ENCODE results near the gene TRAP1.

TRAP1 gene

GRCh38 chr16:3623642-3624041 lies 93.7 kb downstream of the TRAP1 start:
- Histone ChIP-seq H3K4me3 (ENCODE audit: low read depth, low read length, poor library complexity, severe bottlenecking) (peak overlapping the region; percentile 31), H3K4me1 (ENCODE audit: insufficient read depth, low read length, severe bottlenecking) (peaks cover 98% of the 10 kb centered on the region), H3K36me3 (ENCODE audit: insufficient read depth, low read length) (no peaks in the 10 kb centered on the region)

GRCh38 chr16:3618769-3619141 lies 98.6 kb downstream of the TRAP1 start:
- Histone ChIP-seq H3K4me3 (ENCODE audit: low read depth, low read length, poor library complexity, severe bottlenecking) (no peak overlapping the region), H2AFZ (ENCODE audit: low read length) (no peak overlapping the region), H3K27ac (ENCODE audit: low read depth, low read length, poor library complexity, severe bottlenecking) (peak overlapping the region; percentile 96), H3K36me3 (ENCODE audit: insufficient read depth, low read length) (peaks cover 30% of the 10 kb centered on the region), H3K79me2 (ENCODE audit: insufficient read depth, low read length) (peaks cover 55% of the 10 kb centered on the region), H3K9me2 (ENCODE audit: low read depth, low read length) (no peaks in the 10 kb centered on the region), H4K20me1 (ENCODE audit: insufficient read depth, low read length) (no peaks in the 10 kb centered on the region), H3K9me3 (ENCODE audit: low read length) (no peaks in the 10 kb centered on the region), H3F3A (ENCODE audit: insufficient read depth, low read length) (peaks cover 11% of the 10 kb centered on the region; the same call in 1 of the 2 replicates), H3K4me2 (ENCODE audit: low read length) (peak overlapping the region; percentile 26; the same call in 1 of the 2 replicates), H3K4me1 (ENCODE audit: insufficient read depth, low read length, severe bottlenecking) (peaks cover 81% of the 10 kb centered on the region), H3K27me3 (ENCODE audit: insufficient read depth, low read length) (no peaks in the 10 kb centered on the region), H3K9ac (ENCODE audit: low read length) (no peak overlapping the region)
- no peak for TF ChIP-seq EZH2 (IDR thresholded peaks at IDR 0.05; ENCODE audit: borderline replicate concordance, low read length)
- TF ChIP-seq, protein P1, sequence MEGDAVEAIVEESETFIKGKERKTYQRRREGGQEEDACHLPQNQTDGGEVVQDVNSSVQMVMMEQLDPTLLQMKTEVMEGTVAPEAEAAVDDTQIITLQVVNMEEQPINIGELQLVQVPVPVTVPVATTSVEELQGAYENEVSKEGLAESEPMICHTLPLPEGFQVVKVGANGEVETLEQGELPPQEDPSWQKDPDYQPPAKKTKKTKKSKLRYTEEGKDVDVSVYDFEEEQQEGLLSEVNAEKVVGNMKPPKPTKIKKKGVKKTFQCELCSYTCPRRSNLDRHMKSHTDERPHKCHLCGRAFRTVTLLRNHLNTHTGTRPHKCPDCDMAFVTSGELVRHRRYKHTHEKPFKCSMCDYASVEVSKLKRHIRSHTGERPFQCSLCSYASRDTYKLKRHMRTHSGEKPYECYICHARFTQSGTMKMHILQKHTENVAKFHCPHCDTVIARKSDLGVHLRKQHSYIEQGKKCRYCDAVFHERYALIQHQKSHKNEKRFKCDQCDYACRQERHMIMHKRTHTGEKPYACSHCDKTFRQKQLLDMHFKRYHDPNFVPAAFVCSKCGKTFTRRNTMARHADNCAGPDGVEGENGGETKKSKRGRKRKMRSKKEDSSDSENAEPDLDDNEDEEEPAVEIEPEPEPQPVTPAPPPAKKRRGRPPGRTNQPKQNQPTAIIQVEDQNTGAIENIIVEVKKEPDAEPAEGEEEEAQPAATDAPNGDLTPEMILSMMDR (IDR thresholded peaks at IDR 0.05; ENCODE audit: low read length): no peak

More at GRCh38 chr16:3623642-3624041, 93.7 kb downstream of the TRAP1 start:
- Histone ChIP-seq H4K20me1 (ENCODE audit: insufficient read depth, low read length) (no peaks in the 10 kb centered on the region), H3F3A (ENCODE audit: insufficient read depth, low read length) (peaks cover 15% of the 10 kb centered on the region; the same call in 1 of the 2 replicates), H3K27ac (ENCODE audit: low read depth, low read length, poor library complexity, severe bottlenecking) (peak overlapping the region; percentile 96), H3K9me3 (ENCODE audit: low read length) (no peaks in the 10 kb centered on the region), H3K4me2 (ENCODE audit: low read length) (peak overlapping the region; percentile 64), H3K27me3 (ENCODE audit: insufficient read depth, low read length) (no peaks in the 10 kb centered on the region), H3K9ac (ENCODE audit: low read length) (peak overlapping the region; percentile 37), H2AFZ (ENCODE audit: low read length) (no peak overlapping the region), H3K9me2 (ENCODE audit: low read depth, low read length) (no peaks in the 10 kb centered on the region), H3K79me2 (ENCODE audit: insufficient read depth, low read length) (peaks cover 20% of the 10 kb centered on the region)
- TF ChIP-seq, protein P1 (IDR thresholded peaks at IDR 0.05; ENCODE audit: low read length): no peak
- TF ChIP-seq EZH2 (IDR thresholded peaks at IDR 0.05; ENCODE audit: borderline replicate concordance, low read length): no peak

GRCh38 chr16:3612510-3613466 lies 104.5 kb downstream of the TRAP1 start:
- H2AFZ ChIP-seq (ENCODE audit: low read length): no peak overlapping the region
- no peaks in the 10 kb centered on the region for H3K27me3 ChIP-seq (ENCODE audit: insufficient read depth, low read length)
- H3K4me1 ChIP-seq (ENCODE audit: insufficient read depth, low read length, severe bottlenecking): peaks cover 56% of the 10 kb centered on the region
- H3F3A ChIP-seq (ENCODE audit: insufficient read depth, low read length): no peaks in the 10 kb centered on the region
- H3K9ac ChIP-seq (ENCODE audit: low read length): peak overlapping the region; percentile 92
- peak overlapping the region; percentile 78 for H3K4me2 ChIP-seq (ENCODE audit: low read length)
- H3K9me2 ChIP-seq (ENCODE audit: low read depth, low read length): no peaks in the 10 kb centered on the region
- TF ChIP-seq, protein P1 (IDR thresholded peaks at IDR 0.05; ENCODE audit: low read length): no peak
- TF ChIP-seq EZH2 (IDR thresholded peaks at IDR 0.05; ENCODE audit: borderline replicate concordance, low read length): no peak
- H3K36me3 ChIP-seq (ENCODE audit: insufficient read depth, low read length): peaks cover 41% of the 10 kb centered on the region
- peak overlapping the region; percentile 85 for H3K27ac ChIP-seq (ENCODE audit: low read depth, low read length, poor library complexity, severe bottlenecking)
- no peaks in the 10 kb centered on the region for H4K20me1 ChIP-seq (ENCODE audit: insufficient read depth, low read length)
- peak overlapping the region; percentile 94 for H3K4me3 ChIP-seq (ENCODE audit: low read depth, low read length, poor library complexity, severe bottlenecking)
- H3K9me3 ChIP-seq (ENCODE audit: low read length): no peaks in the 10 kb centered on the region
- peaks cover 53% of the 10 kb centered on the region for H3K79me2 ChIP-seq (ENCODE audit: insufficient read depth, low read length)

Data from OCI-LY1 (cell line).